GM19099 (cell line): ENCODE data around the gene TSPYL4.

Experiments
- POLR2A ChIP-seq: IDR thresholded peaks from 3 replicates; pipeline ENCODE4 v1.6.1; 2011; ENCODE audit warnings: low read depth; ENCODE audit not compliant: insufficient read length; ENCODE audit errors: extremely low read depth

TSPYL4 gene

GRCh38 chr6:116253505-116254296, at the start of gene TSPYL4:
TSS of gene TSPYL4 (minus strand) at chr6:116254075. CDS start at chr6:116254008, 67 bp downstream.
- TF ChIP-seq POLR2A = peak; percentile 69

GRCh38 chr6:116301104-116301503, 47.2 kb upstream of the TSPYL4 start:
- TF ChIP-seq POLR2A = no peak

GRCh38 chr6:116300566-116300965, 46.7 kb upstream of the TSPYL4 start:
- no peak for TF ChIP-seq POLR2A

- TF ChIP-seq POLR2A = no peak
These were observed 45.1 kb upstream of the TSPYL4 start for GRCh38 chr6:116298973-116299372.

GRCh38 chr6:116298273-116298672, 44.4 kb upstream of the TSPYL4 start:
- no peak for TF ChIP-seq POLR2A

GRCh38 chr6:116292553-116292952, 38.7 kb upstream of the TSPYL4 start:
- no peak for TF ChIP-seq POLR2A

- TF ChIP-seq POLR2A = no peak
These were observed 38.0 kb upstream of the TSPYL4 start for GRCh38 chr6:116291701-116292396.

GRCh38 chr6:116290799-116291198, 36.9 kb upstream of the TSPYL4 start:
- no peak for TF ChIP-seq POLR2A

- TF ChIP-seq POLR2A = no peak
These were observed 36.0 kb upstream of the TSPYL4 start for GRCh38 chr6:116289876-116290275.

- no peak for TF ChIP-seq POLR2A
These were observed 33.9 kb upstream of the TSPYL4 start for GRCh38 chr6:116287689-116288282.

- TF ChIP-seq POLR2A = no peak
These were observed 33.0 kb upstream of the TSPYL4 start for GRCh38 chr6:116286773-116287358.

- no peak for TF ChIP-seq POLR2A
These were observed 29.3 kb upstream of the TSPYL4 start for GRCh38 chr6:116283191-116283590.

- TF ChIP-seq POLR2A = no peak
These were observed 28.8 kb upstream of the TSPYL4 start for GRCh38 chr6:116282698-116283097.

- no peak for TF ChIP-seq POLR2A
These were observed 27.1 kb upstream of the TSPYL4 start for GRCh38 chr6:116280933-116281316.

GRCh38 chr6:116280161-116280932, 26.5 kb upstream of the TSPYL4 start:
- TF ChIP-seq POLR2A = no peak
